Activated effector memory CD4-positive, alpha-beta T cell treated with Interleukin-2 at 50 U/mL for 16 hours (primary cell): Measurements from ENCODE around the gene PIMREG.
"Not testable (repeated sequence)": the region's sequence is repeated elsewhere in the genome, so short reads cannot be mapped to it uniquely, and the experiment has no call there.

Experiments
- DNase-seq: peaks from one replicate; pipeline ENCODE4 v3.0.0-alpha.2; 2020

Gene PIMREG

GRCh38 chr17:6479622-6480302 is 35.5 kb downstream of the PIMREG start:
- no peak for DNase-seq

GRCh38 chr17:6480303-6480675 is 36.0 kb downstream of the PIMREG start:
- DNase-seq, result no peak

- no peak for DNase-seq
Measured at GRCh38 chr17:6482105-6482455, 37.8 kb downstream of the PIMREG start.

- not testable (repeated sequence) for DNase-seq
Measured at GRCh38 chr17:6482796-6483195, 38.5 kb downstream of the PIMREG start.

GRCh38 chr17:6483507-6483906 is 39.3 kb downstream of the PIMREG start:
- no peak for DNase-seq

- no peak for DNase-seq
Measured at GRCh38 chr17:6485646-6486412, 41.6 kb downstream of the PIMREG start.

- no peak for DNase-seq
Measured at GRCh38 chr17:6487251-6488007, 43.2 kb downstream of the PIMREG start.

- DNase-seq, result no peak
Measured at GRCh38 chr17:6488008-6488539, 43.8 kb downstream of the PIMREG start.

GRCh38 chr17:6489016-6489550 is 44.8 kb downstream of the PIMREG start:
- DNase-seq, result no peak

GRCh38 chr17:6491071-6491700 is 46.9 kb downstream of the PIMREG start:
- DNase-seq, result no peak

GRCh38 chr17:6492892-6493674 is 48.8 kb downstream of the PIMREG start:
- no peak for DNase-seq

- no peak for DNase-seq
Measured at GRCh38 chr17:6494239-6494941, 50.1 kb downstream of the PIMREG start.

GRCh38 chr17:6495450-6496115 is 51.3 kb downstream of the PIMREG start:
- no peak for DNase-seq

GRCh38 chr17:6496116-6496481 is 51.8 kb downstream of the PIMREG start:
- DNase-seq, result no peak

- no peak for DNase-seq
Measured at GRCh38 chr17:6496640-6497441, 52.6 kb downstream of the PIMREG start.

- no peak for DNase-seq
Measured at GRCh38 chr17:6497496-6498221, 53.4 kb downstream of the PIMREG start.

GRCh38 chr17:6498356-6498755 is 54.1 kb downstream of the PIMREG start:
- DNase-seq, result no peak

GRCh38 chr17:6498901-6499540 is 54.8 kb downstream of the PIMREG start:
- DNase-seq, result no peak
